ENCODE measurements around the gene LILRA6.
A peak's percentile ranks its signal among the peaks of the same experiment; 100 is the strongest.

LILRA6 gene

GRCh38 chr19:54209811-54210494 lies 32.6 kb downstream of the LILRA6 start:
- peak; percentile 98 for DNase-seq
- H2BK120ac ChIP-seq (ENCODE audit: low read depth, low read length), result no peak overlapping the region
- peak overlapping the region in 1 of 2 experiments; percentile 80 for H2BK12ac ChIP-seq (ENCODE audit: low read length in 2 of 2)
- no peak overlapping the region for H2BK5ac ChIP-seq (ENCODE audit: low read depth, low read length, poor library complexity, severe bottlenecking)
- no peak overlapping the region for H2AFZ ChIP-seq (ENCODE audit: low read depth, low read length)
- H3K4me1 ChIP-seq (ENCODE audit: control insufficient read depth, insufficient read depth, low read depth, low read length), result peaks cover 49% of the 10 kb centered on the region
- no peak overlapping the region for H3K14ac ChIP-seq (ENCODE audit: low read length in 2 of 2)
- no peaks in the 10 kb centered on the region for H3K27me3 ChIP-seq (ENCODE audit: control insufficient read depth in 1 of 2, insufficient read depth in 1 of 2, low read length in 2 of 2)
- H3K36me3 ChIP-seq (ENCODE audit: control insufficient read depth in 1 of 2, insufficient read depth in 2 of 2, low read depth in 1 of 2, low read length in 2 of 2), result peaks cover 46 to 52% of the 10 kb centered on the region in 2 experiments
- H4K8ac ChIP-seq (ENCODE audit: low read length), result peak overlapping the region; percentile 27
- peak overlapping the region; percentile 52 to 60 for H3K18ac ChIP-seq (ENCODE audit: low read depth in 1 of 2, low read length in 2 of 2)
- H3K79me1 ChIP-seq (replicated peaks; ENCODE audit: low read length, poor library complexity, severe bottlenecking), result peaks cover 9% of the 10 kb centered on the region
- H3K4me2 ChIP-seq (ENCODE audit: low read length, poor library complexity, severe bottlenecking), result peak overlapping the region; percentile 52
- H3K9me3 ChIP-seq (ENCODE audit: control insufficient read depth, low read length), result no peaks in the 10 kb centered on the region
- WGBS, result 39% methylated on average over 10 of the region's 10 CpGs
- H2AK5ac ChIP-seq (ENCODE audit: low read length, severe bottlenecking), result no peak overlapping the region
- H3K27ac ChIP-seq (ENCODE audit: low read length, poor library complexity, severe bottlenecking), result peak overlapping the region; percentile 82
- no peak overlapping the region for H3K4me3 ChIP-seq (ENCODE audit: insufficient read depth in 1 of 2, low read depth in 1 of 2, low read length in 2 of 2)
- peak overlapping the region in 1 of 2 experiments; percentile 49 for H3K4ac ChIP-seq (ENCODE audit: low read depth in 1 of 2, low read length in 2 of 2)
- peak overlapping the region; percentile 6 for H2BK15ac ChIP-seq (ENCODE audit: low read depth, poor library complexity, severe bottlenecking)
- peak overlapping the region; percentile 82 for H3K9ac ChIP-seq (ENCODE audit: low read length)
- H4K91ac ChIP-seq (ENCODE audit: low read length), result peak overlapping the region; percentile 43
- H3K23ac ChIP-seq (ENCODE audit: low read length in 2 of 2), result no peak overlapping the region

- H3K4me2 ChIP-seq (ENCODE audit: low read length, poor library complexity, severe bottlenecking), result peak overlapping the region; percentile 5
- peak overlapping the region; percentile 30 for H3K27ac ChIP-seq (ENCODE audit: low read length, poor library complexity, severe bottlenecking)
- peak overlapping the region in 1 of 2 experiments; percentile 74 for H2BK12ac ChIP-seq (ENCODE audit: low read length in 2 of 2)
- 60% methylated on average over 24 of the region's 24 CpGs for WGBS
- peaks cover 50% of the 10 kb centered on the region for H3K4me1 ChIP-seq (ENCODE audit: control insufficient read depth, insufficient read depth, low read depth, low read length)
- H3K14ac ChIP-seq (ENCODE audit: low read length in 2 of 2), result peak overlapping the region in 1 of 2 experiments; percentile 24
- H3K79me1 ChIP-seq (replicated peaks; ENCODE audit: low read length, poor library complexity, severe bottlenecking), result peaks cover 7% of the 10 kb centered on the region
- H3K27me3 ChIP-seq (ENCODE audit: control insufficient read depth in 1 of 2, insufficient read depth in 1 of 2, low read length in 2 of 2), result no peaks in the 10 kb centered on the region
- no peak overlapping the region for H3K4me3 ChIP-seq (ENCODE audit: insufficient read depth in 1 of 2, low read depth in 1 of 2, low read length in 2 of 2)
- H4K91ac ChIP-seq (ENCODE audit: low read length), result peak overlapping the region; percentile 43
- H4K8ac ChIP-seq (ENCODE audit: low read length), result peak overlapping the region; percentile 67
- no peak for DNase-seq
- peak overlapping the region in 1 of 2 experiments; percentile 49 for H3K4ac ChIP-seq (ENCODE audit: low read depth in 1 of 2, low read length in 2 of 2)
- H2AFZ ChIP-seq (ENCODE audit: low read depth, low read length), result no peak overlapping the region
- peak overlapping the region; percentile 67 for H2BK120ac ChIP-seq (ENCODE audit: low read depth, low read length)
- H3K36me3 ChIP-seq (ENCODE audit: control insufficient read depth in 1 of 2, insufficient read depth in 2 of 2, low read depth in 1 of 2, low read length in 2 of 2), result peaks cover 50 to 58% of the 10 kb centered on the region in 2 experiments
- peak overlapping the region in 1 of 2 experiments; percentile 36 for H3K23ac ChIP-seq (ENCODE audit: low read length in 2 of 2)
- no peak overlapping the region for H2AK5ac ChIP-seq (ENCODE audit: low read length, severe bottlenecking)
- peak overlapping the region; percentile 90 for H2BK15ac ChIP-seq (ENCODE audit: low read depth, poor library complexity, severe bottlenecking)
- H2BK5ac ChIP-seq (ENCODE audit: low read depth, low read length, poor library complexity, severe bottlenecking), result no peak overlapping the region
- H3K9me3 ChIP-seq (ENCODE audit: control insufficient read depth, low read length), result no peaks in the 10 kb centered on the region
- peak overlapping the region; percentile 52 to 58 for H3K18ac ChIP-seq (ENCODE audit: low read depth in 1 of 2, low read length in 2 of 2)
- H3K9ac ChIP-seq (ENCODE audit: low read length), result peak overlapping the region; percentile 82
Measured at GRCh38 chr19:54209058-54209810, 33.4 kb downstream of the LILRA6 start.

- Histone ChIP-seq H2BK12ac (ENCODE audit: low read length in 2 of 2) (no peak overlapping the region), H3K27ac (ENCODE audit: low read length, poor library complexity, severe bottlenecking) (no peak overlapping the region), H4K91ac (ENCODE audit: low read length) (no peak overlapping the region), H3K18ac (ENCODE audit: low read depth in 1 of 2, low read length in 2 of 2) (peak overlapping the region in 1 of 2 experiments; percentile 13), H2BK15ac (ENCODE audit: low read depth, poor library complexity, severe bottlenecking) (no peak overlapping the region), H2AK5ac (ENCODE audit: low read length, severe bottlenecking) (no peak overlapping the region), H3K9me3 (ENCODE audit: control insufficient read depth, low read length) (no peaks in the 10 kb centered on the region), H2BK120ac (ENCODE audit: low read depth, low read length) (no peak overlapping the region), H3K23ac (ENCODE audit: low read length in 2 of 2) (no peak overlapping the region), H3K79me1 (replicated peaks; ENCODE audit: low read length, poor library complexity, severe bottlenecking) (peaks cover 7% of the 10 kb centered on the region), H3K14ac (ENCODE audit: low read length in 2 of 2) (no peak overlapping the region), H3K9ac (ENCODE audit: low read length) (peak overlapping the region; percentile 82), H3K27me3 (ENCODE audit: control insufficient read depth in 1 of 2, insufficient read depth in 1 of 2, low read length in 2 of 2) (no peaks in the 10 kb centered on the region), H4K8ac (ENCODE audit: low read length) (peak overlapping the region; percentile 36), H3K4ac (ENCODE audit: low read depth in 1 of 2, low read length in 2 of 2) (no peak overlapping the region), H2AFZ (ENCODE audit: low read depth, low read length) (no peak overlapping the region), H3K4me1 (ENCODE audit: control insufficient read depth, insufficient read depth, low read depth, low read length) (peaks cover 52% of the 10 kb centered on the region), H3K4me3 (ENCODE audit: insufficient read depth in 1 of 2, low read depth in 1 of 2, low read length in 2 of 2) (no peak overlapping the region), H2BK5ac (ENCODE audit: low read depth, low read length, poor library complexity, severe bottlenecking) (no peak overlapping the region), H3K4me2 (ENCODE audit: low read length, poor library complexity, severe bottlenecking) (no peak overlapping the region), H3K36me3 (ENCODE audit: control insufficient read depth in 1 of 2, insufficient read depth in 2 of 2, low read depth in 1 of 2, low read length in 2 of 2) (peaks cover 52 to 63% of the 10 kb centered on the region in 2 experiments)
- DNase-seq, result peak; percentile 26
- WGBS, result 89% methylated on average over 8 of the region's 8 CpGs
Measured at GRCh38 chr19:54208784-54209057, 33.9 kb downstream of the LILRA6 start.
